NT2/D1 (cell line): ENCODE results near the gene XPR1.
"Not testable (repeated sequence)": the region's sequence is repeated elsewhere in the genome, so short reads cannot be mapped to it uniquely, and the experiment has no call there.

Experiments used
- DNase-seq: peaks from one replicate; pipeline ENCODE4 v3.0.0-alpha.2; 2011; ENCODE audit warnings: low read depth, low spot score
- H3K27me3 ChIP-seq: 2 replicates; pipeline ENCODE4 v1.6.0; 2011; ENCODE audit warnings: mild to moderate bottlenecking; ENCODE audit not compliant: insufficient read length, insufficient read depth
- H3K36me3 ChIP-seq: 2 replicates; pipeline ENCODE4 v1.6.1; 2011; ENCODE audit warnings: mild to moderate bottlenecking, low read length, mixed read lengths; ENCODE audit not compliant: insufficient read depth, insufficient read length
- H3K4me1 ChIP-seq: 2 replicates; pipeline ENCODE4 v1.5.1; 2011; ENCODE audit not compliant: insufficient read depth, insufficient read length
- H3K4me3 ChIP-seq: 2 replicates; pipeline ENCODE4 v1.5.1; 2011; ENCODE audit warnings: low read depth; ENCODE audit not compliant: insufficient read length
- H3K9ac ChIP-seq: 2 replicates; pipeline ENCODE4 v1.6.0; 2011; ENCODE audit warnings: low read depth; ENCODE audit not compliant: insufficient read length
- H3K9me3 ChIP-seq: 2 replicates; pipeline ENCODE4 v1.5.1; 2011; ENCODE audit warnings: mild to moderate bottlenecking, low read length; ENCODE audit not compliant: insufficient read depth
- SUZ12 ChIP-seq: IDR thresholded peaks from 2 replicates; pipeline ENCODE4 v1.6.1; 2011; ENCODE audit not compliant: insufficient read length, insufficient read depth; ENCODE audit errors: extremely low read depth
- YY1 ChIP-seq: IDR thresholded peaks from 2 replicates; pipeline ENCODE4 v1.6.1; 2011; ENCODE audit not compliant: insufficient read length, insufficient read depth
- ZNF274 ChIP-seq: IDR thresholded peaks from 2 replicates; pipeline ENCODE4 v1.6.1; 2011; ENCODE audit warnings: mild to moderate bottlenecking, low read depth, low read length

The XPR1 gene

GRCh38 chr1:180802813-180803212 lies 171.0 kb downstream of the XPR1 start:
- H3K4me3 ChIP-seq = no peak overlapping the region
- H3K27me3 ChIP-seq = no peaks in the 10 kb centered on the region
- no peak for DNase-seq
- H3K9ac ChIP-seq = no peak overlapping the region
- H3K36me3 ChIP-seq = peaks cover 13% of the 10 kb centered on the region
- H3K4me1 ChIP-seq = no peaks in the 10 kb centered on the region
- H3K9me3 ChIP-seq = no peaks in the 10 kb centered on the region
- TF ChIP-seq ZNF274 = no peak
- no peak for TF ChIP-seq YY1
- no peak for TF ChIP-seq SUZ12

DNA sequence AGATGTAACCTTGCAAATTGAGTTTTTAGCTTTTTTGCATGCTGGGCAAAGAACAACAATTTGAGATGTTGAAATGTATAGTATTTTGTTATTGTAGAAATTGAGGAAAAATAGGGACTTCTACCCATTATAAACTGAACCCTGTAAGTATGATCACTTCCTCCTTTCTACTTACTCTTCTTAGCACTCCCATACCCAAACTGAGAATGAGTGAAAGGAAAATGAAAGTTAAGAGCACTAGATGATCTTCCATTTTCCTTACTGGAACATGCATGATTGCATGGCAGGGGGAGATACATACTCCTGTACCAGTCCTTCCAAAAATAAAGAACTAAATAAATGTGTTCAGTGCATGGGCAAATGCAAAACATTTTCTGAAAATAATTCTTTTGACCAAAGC lies 173.5 kb downstream of the XPR1 start:
- DNase-seq = no peak
- H3K9me3 ChIP-seq = no peaks in the 10 kb centered on the region
- peaks cover 13% of the 10 kb centered on the region for H3K36me3 ChIP-seq
- H3K27me3 ChIP-seq = no peaks in the 10 kb centered on the region
- no peak overlapping the region for H3K9ac ChIP-seq
- no peaks in the 10 kb centered on the region for H3K4me1 ChIP-seq
- H3K4me3 ChIP-seq = no peak overlapping the region
- TF ChIP-seq SUZ12 (no peak), ZNF274 (no peak), YY1 (no peak)

GRCh38 chr1:180811298-180811697 lies 179.5 kb downstream of the XPR1 start:
- Histone ChIP-seq H3K27me3 (no peaks in the 10 kb centered on the region), H3K9me3 (no peaks in the 10 kb centered on the region), H3K36me3 (peaks cover 17% of the 10 kb centered on the region), H3K4me1 (no peaks in the 10 kb centered on the region), H3K9ac (no peak overlapping the region), H3K4me3 (no peak overlapping the region)
- no peak for DNase-seq
- TF ChIP-seq SUZ12 (no peak), ZNF274 (no peak), YY1 (no peak)

DNA sequence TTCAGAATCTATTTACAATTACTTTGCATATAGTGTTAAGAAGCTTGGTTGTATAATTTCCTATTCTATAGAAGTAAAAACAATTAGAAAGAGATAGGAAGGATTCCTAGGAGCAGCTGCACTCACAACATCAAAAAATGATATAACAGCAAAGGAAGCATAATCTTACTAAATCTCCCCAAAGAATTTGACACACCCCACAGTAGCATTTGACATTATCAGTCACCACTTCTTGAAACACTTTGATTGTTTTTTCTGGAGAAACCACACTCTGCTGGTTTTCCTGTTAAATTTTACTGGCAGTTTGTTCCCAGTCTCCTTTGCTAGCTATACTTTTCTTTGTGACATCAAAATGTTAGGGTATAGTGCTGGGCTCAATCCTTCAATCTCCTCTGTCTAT lies 180.1 kb downstream of the XPR1 start:
- H3K36me3 ChIP-seq = peaks cover 11% of the 10 kb centered on the region
- no peaks in the 10 kb centered on the region for H3K9me3 ChIP-seq
- no peak overlapping the region for H3K4me3 ChIP-seq
- TF ChIP-seq SUZ12 (no peak), YY1 (no peak), ZNF274 (no peak)
- H3K9ac ChIP-seq = no peak overlapping the region
- no peak for DNase-seq
- no peaks in the 10 kb centered on the region for H3K4me1 ChIP-seq
- H3K27me3 ChIP-seq = no peaks in the 10 kb centered on the region

DNA sequence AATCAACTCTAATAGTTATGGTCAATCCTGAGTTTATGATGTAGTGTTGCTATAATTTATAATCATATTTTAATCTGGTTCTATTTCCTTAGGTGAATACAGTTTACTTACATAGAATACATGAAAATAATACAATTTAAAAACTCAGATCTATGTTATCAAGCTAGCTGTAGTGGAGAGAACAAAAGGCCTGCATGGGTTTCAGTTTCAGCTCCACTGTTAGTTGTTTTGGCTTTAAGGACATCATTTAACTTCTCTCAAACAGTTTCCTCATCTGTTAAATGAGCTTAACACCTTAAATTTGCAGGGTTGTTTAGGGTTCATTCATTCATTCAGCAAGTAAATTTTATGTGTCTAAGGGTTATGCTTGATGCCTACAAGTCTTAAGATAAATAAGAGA lies 182.4 kb downstream of the XPR1 start:
- Histone ChIP-seq H3K9ac (no peak overlapping the region), H3K27me3 (no peaks in the 10 kb centered on the region), H3K4me1 (no peaks in the 10 kb centered on the region), H3K9me3 (no peaks in the 10 kb centered on the region), H3K36me3 (peaks cover 8% of the 10 kb centered on the region), H3K4me3 (no peak overlapping the region)
- TF ChIP-seq SUZ12 = no peak
- no peak for TF ChIP-seq ZNF274
- TF ChIP-seq YY1 = no peak
- DNase-seq = no peak

DNA sequence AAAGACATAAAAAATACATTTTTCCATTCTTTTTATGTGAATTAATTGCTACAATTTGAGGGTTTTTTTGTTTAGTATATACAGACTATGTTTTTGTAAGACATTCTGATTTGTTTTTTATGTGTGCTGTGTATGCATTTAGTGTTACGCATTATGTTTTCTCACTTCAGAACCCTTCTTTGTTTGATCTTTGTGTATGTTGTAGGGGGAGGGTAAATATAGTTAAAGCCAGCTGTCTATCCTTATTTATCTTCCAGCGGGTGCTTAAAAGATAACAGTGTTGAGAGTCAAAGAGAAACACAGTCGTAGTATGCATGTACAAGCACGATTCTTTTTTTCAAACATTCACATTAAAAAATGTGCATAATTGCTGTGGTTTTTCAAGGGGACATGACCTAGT lies 183.4 kb downstream of the XPR1 start:
- DNase-seq = no peak
- H3K4me1 ChIP-seq = no peaks in the 10 kb centered on the region
- TF ChIP-seq ZNF274 (no peak), YY1 (no peak), SUZ12 (no peak)
- no peaks in the 10 kb centered on the region for H3K9me3 ChIP-seq
- peaks cover 8% of the 10 kb centered on the region for H3K36me3 ChIP-seq
- H3K9ac ChIP-seq = no peak overlapping the region
- H3K27me3 ChIP-seq = no peaks in the 10 kb centered on the region
- H3K4me3 ChIP-seq = no peak overlapping the region

DNA sequence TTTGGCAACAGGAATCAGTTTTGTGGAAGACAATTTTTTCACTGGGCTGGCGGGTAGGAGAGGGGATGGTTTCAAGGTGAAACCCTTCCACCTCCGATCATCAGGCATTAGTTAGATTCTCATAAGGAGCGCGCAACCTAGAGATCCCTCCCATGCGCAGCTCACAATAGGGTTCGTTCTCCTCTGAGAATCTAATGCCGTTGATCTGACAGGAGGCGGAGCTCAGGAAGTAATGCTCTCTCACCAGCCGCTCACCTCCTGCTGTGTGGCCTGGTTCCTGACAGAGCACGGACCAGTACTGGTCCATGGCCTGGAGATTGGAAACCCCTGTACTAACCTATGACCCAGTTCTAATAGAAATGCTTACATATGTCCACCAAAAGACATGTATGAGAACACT lies 184.3 kb downstream of the XPR1 start:
- Histone ChIP-seq H3K4me3 (no peak overlapping the region), H3K27me3 (no peaks in the 10 kb centered on the region), H3K36me3 (peaks cover 8% of the 10 kb centered on the region), H3K4me1 (no peaks in the 10 kb centered on the region), H3K9ac (no peak overlapping the region), H3K9me3 (no peaks in the 10 kb centered on the region)
- TF ChIP-seq SUZ12 (no peak), ZNF274 (no peak), YY1 (no peak)
- no peak for DNase-seq

GRCh38 chr1:180821970-180822369 lies 190.1 kb downstream of the XPR1 start:
- Histone ChIP-seq H3K9me3 (no peaks in the 10 kb centered on the region), H3K27me3 (no peaks in the 10 kb centered on the region), H3K9ac (no peak overlapping the region), H3K36me3 (peaks cover 3% of the 10 kb centered on the region), H3K4me1 (no peaks in the 10 kb centered on the region), H3K4me3 (no peak overlapping the region)
- no peak for DNase-seq
- TF ChIP-seq YY1 (no peak), SUZ12 (no peak), ZNF274 (no peak)

- H3K9me3 ChIP-seq, H3K9ac ChIP-seq, DNase-seq, H3K4me3 ChIP-seq, H3K4me1 ChIP-seq, H3K27me3 ChIP-seq, H3K36me3 ChIP-seq: not testable (repeated sequence)
These were observed 199.7 kb downstream of the XPR1 start for GRCh38 chr1:180831507-180831906.

DNA sequence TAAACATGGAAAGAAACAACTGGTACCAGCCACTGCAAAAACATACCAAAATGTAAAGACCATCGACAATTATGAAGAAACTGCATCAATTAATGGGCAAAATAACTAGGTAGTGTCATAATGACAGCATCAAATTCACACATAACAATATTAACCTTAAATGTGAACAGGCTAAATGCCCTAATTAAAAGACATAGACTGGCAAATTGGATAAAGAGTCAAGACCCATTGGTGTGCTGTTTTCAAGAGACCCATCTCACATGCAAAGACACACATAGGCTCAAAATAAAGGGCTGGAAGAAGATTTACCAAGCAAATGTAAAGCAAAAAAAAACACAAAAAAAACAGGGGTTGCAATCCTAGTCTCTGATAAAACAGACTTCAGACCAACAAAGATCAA lies 201.4 kb downstream of the XPR1 start:
- not testable (repeated sequence) for H3K9ac ChIP-seq, H3K36me3 ChIP-seq, H3K4me1 ChIP-seq, H3K9me3 ChIP-seq, DNase-seq, H3K4me3 ChIP-seq, H3K27me3 ChIP-seq
